ENCODE measurements around the gene CYP4F2.
"Not testable (repeated sequence)": the region's sequence is repeated elsewhere in the genome, so short reads cannot be mapped to it uniquely, and the experiment has no call there.

Gene CYP4F2

GRCh38 chr19:15891434-15891833 lies 6.4 kb downstream of the CYP4F2 start:
- H3K36me3 ChIP-seq (ENCODE audit: control insufficient read depth in 5 of 5, insufficient read depth in 5 of 5, low read length in 5 of 5): no peaks in the 10 kb centered on the region
- H3K9me3 ChIP-seq (ENCODE audit: control insufficient read depth in 5 of 5, low read length in 5 of 5): peaks cover 0 to 3% (median 0%) of the 10 kb centered on the region in 5 donors
- H3K4me1 ChIP-seq (ENCODE audit: control insufficient read depth in 5 of 5, insufficient read depth in 5 of 5, low read length in 5 of 5): no peaks in the 10 kb centered on the region
- no peak overlapping the region for H3K9ac ChIP-seq (ENCODE audit: low read length in 5 of 5)
- H3K4me3 ChIP-seq (ENCODE audit: low read depth in 1 of 5, low read length in 5 of 5): no peak overlapping the region
- H3K27ac ChIP-seq (ENCODE audit: low read depth, low read length): no peak overlapping the region
- peaks cover 3 to 10% (median 8%) of the 10 kb centered on the region in 5 donors for H3K27me3 ChIP-seq (ENCODE audit: control insufficient read depth in 5 of 5, insufficient read depth in 4 of 5, low read length in 5 of 5)

- H3K27me3 ChIP-seq (ENCODE audit: control insufficient read depth in 5 of 5, insufficient read depth in 4 of 5, low read length in 5 of 5): peaks cover 0 to 15% (median 5%) of the 10 kb centered on the region in 5 donors
- H3K4me3 ChIP-seq (ENCODE audit: low read depth in 1 of 5, low read length in 5 of 5); H3K9me3 ChIP-seq (ENCODE audit: control insufficient read depth in 5 of 5, low read length in 5 of 5); H3K27ac ChIP-seq (ENCODE audit: low read depth, low read length); H3K9ac ChIP-seq (ENCODE audit: low read length in 5 of 5); H3K4me1 ChIP-seq (ENCODE audit: control insufficient read depth in 5 of 5, insufficient read depth in 5 of 5, low read length in 5 of 5); H3K36me3 ChIP-seq (ENCODE audit: control insufficient read depth in 5 of 5, insufficient read depth in 5 of 5, low read length in 5 of 5): not testable (repeated sequence)
Measured at GRCh38 chr19:15889339-15889738, 8.5 kb downstream of the CYP4F2 start.

- Histone ChIP-seq H3K27me3 (ENCODE audit: control insufficient read depth in 5 of 5, insufficient read depth in 4 of 5, low read length in 5 of 5) (peaks cover 0 to 12% (median 4%) of the 10 kb centered on the region in 5 donors), H3K36me3 (ENCODE audit: control insufficient read depth in 5 of 5, insufficient read depth in 5 of 5, low read length in 5 of 5) (no peaks in the 10 kb centered on the region), H3K9me3 (ENCODE audit: control insufficient read depth in 5 of 5, low read length in 5 of 5) (peaks cover 0 to 1% (median 0%) of the 10 kb centered on the region in 5 donors), H3K4me1 (ENCODE audit: control insufficient read depth in 5 of 5, insufficient read depth in 5 of 5, low read length in 5 of 5) (no peaks in the 10 kb centered on the region), H3K27ac (ENCODE audit: low read depth, low read length) (no peak overlapping the region), H3K4me3 (ENCODE audit: low read depth in 1 of 5, low read length in 5 of 5) (no peak overlapping the region), H3K9ac (ENCODE audit: low read length in 5 of 5) (no peak overlapping the region)
Measured at GRCh38 chr19:15885919-15886318, 12.0 kb downstream of the CYP4F2 start.

- peaks cover 0 to 12% (median 4%) of the 10 kb centered on the region in 5 donors for H3K27me3 ChIP-seq (ENCODE audit: control insufficient read depth in 5 of 5, insufficient read depth in 4 of 5, low read length in 5 of 5)
- peaks cover 0 to 2% (median 0%) of the 10 kb centered on the region in 5 donors for H3K9me3 ChIP-seq (ENCODE audit: control insufficient read depth in 5 of 5, low read length in 5 of 5)
- no peaks in the 10 kb centered on the region for H3K36me3 ChIP-seq (ENCODE audit: control insufficient read depth in 5 of 5, insufficient read depth in 5 of 5, low read length in 5 of 5)
- no peaks in the 10 kb centered on the region for H3K4me1 ChIP-seq (ENCODE audit: control insufficient read depth in 5 of 5, insufficient read depth in 5 of 5, low read length in 5 of 5)
- H3K9ac ChIP-seq (ENCODE audit: low read length in 5 of 5): no peak overlapping the region
- no peak overlapping the region for H3K4me3 ChIP-seq (ENCODE audit: low read depth in 1 of 5, low read length in 5 of 5)
- no peak overlapping the region for H3K27ac ChIP-seq (ENCODE audit: low read depth, low read length)
Measured at GRCh38 chr19:15885167-15885566, 12.7 kb downstream of the CYP4F2 start.

- peaks cover 0 to 16% (median 13%) of the 10 kb centered on the region in 5 donors for H3K27me3 ChIP-seq (ENCODE audit: control insufficient read depth in 5 of 5, insufficient read depth in 4 of 5, low read length in 5 of 5)
- H3K4me3 ChIP-seq (ENCODE audit: low read depth in 1 of 5, low read length in 5 of 5); H3K27ac ChIP-seq (ENCODE audit: low read depth, low read length); H3K9ac ChIP-seq (ENCODE audit: low read length in 5 of 5); H3K36me3 ChIP-seq (ENCODE audit: control insufficient read depth in 5 of 5, insufficient read depth in 5 of 5, low read length in 5 of 5); H3K4me1 ChIP-seq (ENCODE audit: control insufficient read depth in 5 of 5, insufficient read depth in 5 of 5, low read length in 5 of 5); H3K9me3 ChIP-seq (ENCODE audit: control insufficient read depth in 5 of 5, low read length in 5 of 5): not testable (repeated sequence)
Measured at GRCh38 chr19:15883329-15883728, 14.5 kb downstream of the CYP4F2 start.

- H3K4me3 ChIP-seq (ENCODE audit: low read depth in 1 of 5, low read length in 5 of 5): no peak overlapping the region
- H3K27ac ChIP-seq (ENCODE audit: low read depth, low read length): no peak overlapping the region
- H3K9me3 ChIP-seq (ENCODE audit: control insufficient read depth in 5 of 5, low read length in 5 of 5): peaks cover 0 to 2% (median 0%) of the 10 kb centered on the region in 5 donors
- no peaks in the 10 kb centered on the region for H3K4me1 ChIP-seq (ENCODE audit: control insufficient read depth in 5 of 5, insufficient read depth in 5 of 5, low read length in 5 of 5)
- H3K9ac ChIP-seq (ENCODE audit: low read length in 5 of 5): no peak overlapping the region
- H3K36me3 ChIP-seq (ENCODE audit: control insufficient read depth in 5 of 5, insufficient read depth in 5 of 5, low read length in 5 of 5): no peaks in the 10 kb centered on the region
- H3K27me3 ChIP-seq (ENCODE audit: control insufficient read depth in 5 of 5, insufficient read depth in 4 of 5, low read length in 5 of 5): peaks cover 3 to 24% (median 10%) of the 10 kb centered on the region in 5 donors
Measured at GRCh38 chr19:15874821-15875474, 22.9 kb downstream of the CYP4F2 start.

GRCh38 chr19:15873771-15874170 lies 24.1 kb downstream of the CYP4F2 start:
- not testable (repeated sequence) for H3K4me1 ChIP-seq (ENCODE audit: control insufficient read depth in 5 of 5, insufficient read depth in 5 of 5, low read length in 5 of 5); H3K9ac ChIP-seq (ENCODE audit: low read length in 5 of 5); H3K27ac ChIP-seq (ENCODE audit: low read depth, low read length); H3K9me3 ChIP-seq (ENCODE audit: control insufficient read depth in 5 of 5, low read length in 5 of 5); H3K36me3 ChIP-seq (ENCODE audit: control insufficient read depth in 5 of 5, insufficient read depth in 5 of 5, low read length in 5 of 5); H3K4me3 ChIP-seq (ENCODE audit: low read depth in 1 of 5, low read length in 5 of 5)
- H3K27me3 ChIP-seq (ENCODE audit: control insufficient read depth in 5 of 5, insufficient read depth in 4 of 5, low read length in 5 of 5): peaks cover 3 to 16% (median 7%) of the 10 kb centered on the region in 5 donors

- H3K36me3 ChIP-seq (ENCODE audit: control insufficient read depth in 5 of 5, insufficient read depth in 5 of 5, low read length in 5 of 5): no peaks in the 10 kb centered on the region
- H3K27me3 ChIP-seq (ENCODE audit: control insufficient read depth in 5 of 5, insufficient read depth in 4 of 5, low read length in 5 of 5): peaks cover 3 to 15% (median 7%) of the 10 kb centered on the region in 5 donors
- no peak overlapping the region for H3K27ac ChIP-seq (ENCODE audit: low read depth, low read length)
- no peak overlapping the region for H3K9ac ChIP-seq (ENCODE audit: low read length in 5 of 5)
- no peaks in the 10 kb centered on the region for H3K9me3 ChIP-seq (ENCODE audit: control insufficient read depth in 5 of 5, low read length in 5 of 5)
- no peak overlapping the region for H3K4me3 ChIP-seq (ENCODE audit: low read depth in 1 of 5, low read length in 5 of 5)
- no peaks in the 10 kb centered on the region for H3K4me1 ChIP-seq (ENCODE audit: control insufficient read depth in 5 of 5, insufficient read depth in 5 of 5, low read length in 5 of 5)
Measured at GRCh38 chr19:15871570-15871969, 26.3 kb downstream of the CYP4F2 start.

GRCh38 chr19:15869873-15870272 lies 28.0 kb downstream of the CYP4F2 start:
- H3K4me1 ChIP-seq (ENCODE audit: control insufficient read depth in 5 of 5, insufficient read depth in 5 of 5, low read length in 5 of 5): no peaks in the 10 kb centered on the region
- H3K9me3 ChIP-seq (ENCODE audit: control insufficient read depth in 5 of 5, low read length in 5 of 5): no peaks in the 10 kb centered on the region
- no peak overlapping the region for H3K4me3 ChIP-seq (ENCODE audit: low read depth in 1 of 5, low read length in 5 of 5)
- no peaks in the 10 kb centered on the region for H3K36me3 ChIP-seq (ENCODE audit: control insufficient read depth in 5 of 5, insufficient read depth in 5 of 5, low read length in 5 of 5)
- peaks cover 3 to 16% (median 7%) of the 10 kb centered on the region in 5 donors for H3K27me3 ChIP-seq (ENCODE audit: control insufficient read depth in 5 of 5, insufficient read depth in 4 of 5, low read length in 5 of 5)
- H3K27ac ChIP-seq (ENCODE audit: low read depth, low read length): no peak overlapping the region
- H3K9ac ChIP-seq (ENCODE audit: low read length in 5 of 5): no peak overlapping the region

GRCh38 chr19:15869109-15869555 lies 28.7 kb downstream of the CYP4F2 start:
- Histone ChIP-seq H3K4me1 (ENCODE audit: control insufficient read depth in 5 of 5, insufficient read depth in 5 of 5, low read length in 5 of 5) (no peaks in the 10 kb centered on the region), H3K27me3 (ENCODE audit: control insufficient read depth in 5 of 5, insufficient read depth in 4 of 5, low read length in 5 of 5) (peaks cover 3 to 17% (median 7%) of the 10 kb centered on the region in 5 donors), H3K4me3 (ENCODE audit: low read depth in 1 of 5, low read length in 5 of 5) (no peak overlapping the region), H3K36me3 (ENCODE audit: control insufficient read depth in 5 of 5, insufficient read depth in 5 of 5, low read length in 5 of 5) (no peaks in the 10 kb centered on the region), H3K27ac (ENCODE audit: low read depth, low read length) (no peak overlapping the region), H3K9ac (ENCODE audit: low read length in 5 of 5) (no peak overlapping the region), H3K9me3 (ENCODE audit: control insufficient read depth in 5 of 5, low read length in 5 of 5) (no peaks in the 10 kb centered on the region)
